ENCODE data around the gene TICAM2.

Gene TICAM2

GRCh38 chr5:115561176-115561575 lies 41.1 kb downstream of the TICAM2 start:
- DNase-seq: no peak

- no peak for DNase-seq
Measured at GRCh38 chr5:115559524-115559923, 42.8 kb downstream of the TICAM2 start.

GRCh38 chr5:115558388-115558956 lies 43.8 kb downstream of the TICAM2 start:
- DNase-seq: no peak

- no peak for DNase-seq
Measured at GRCh38 chr5:115557667-115558387, 44.5 kb downstream of the TICAM2 start.

GRCh38 chr5:115556276-115556675 lies 46.0 kb downstream of the TICAM2 start:
- no peak for DNase-seq

GRCh38 chr5:115555084-115555633 lies 47.1 kb downstream of the TICAM2 start:
- no peak for DNase-seq

- no peak for DNase-seq
Measured at GRCh38 chr5:115553082-115553481, 49.2 kb downstream of the TICAM2 start.

GRCh38 chr5:115551415-115551814 lies 50.9 kb downstream of the TICAM2 start:
- DNase-seq: no peak

- no peak for DNase-seq
Measured at GRCh38 chr5:115549154-115549553, 53.1 kb downstream of the TICAM2 start.

- DNase-seq: no peak
Measured at GRCh38 chr5:115548683-115549082, 53.6 kb downstream of the TICAM2 start.

- DNase-seq: no peak
Measured at GRCh38 chr5:115545351-115545882, 56.9 kb downstream of the TICAM2 start.

- DNase-seq: peak; percentile 93
Measured at GRCh38 chr5:115544436-115545350, 57.6 kb downstream of the TICAM2 start, which contains the start of gene FEM1C. FEM1C (minus strand) TSS chr5:115544775; CDS start chr5:115543493, 1,282 bp downstream.

- peak; percentile 40 for DNase-seq
Measured at GRCh38 chr5:115544043-115544435, 58.2 kb downstream of the TICAM2 start.

- DNase-seq: no peak
Measured at GRCh38 chr5:115543365-115544042, 58.8 kb downstream of the TICAM2 start.

- DNase-seq: no peak
Measured at GRCh38 chr5:115542651-115543364, 59.5 kb downstream of the TICAM2 start.

GRCh38 chr5:115542086-115542485 lies 60.2 kb downstream of the TICAM2 start:
- DNase-seq: no peak

- DNase-seq: no peak
Measured at GRCh38 chr5:115541611-115542010, 60.7 kb downstream of the TICAM2 start.

GRCh38 chr5:115535479-115536035 lies 66.7 kb downstream of the TICAM2 start:
- DNase-seq: no peak

- no peak for DNase-seq
Measured at GRCh38 chr5:115532517-115532916, 69.8 kb downstream of the TICAM2 start.

GRCh38 chr5:115531787-115532367 lies 70.4 kb downstream of the TICAM2 start:
- no peak for DNase-seq

- DNase-seq: no peak
Measured at GRCh38 chr5:115531380-115531779, 70.9 kb downstream of the TICAM2 start.

All from activated effector memory CD4-positive, alpha-beta T cell treated with Interleukin-2 at 50 U/mL for 16 hours (primary cell).